Measurements from ENCODE around the gene OSBPL3. TPM values are rescaled to one million over a fixed set of nuclear protein-coding genes. Genes with fewer than 3 reads are reported as not detected.

OSBPL3 gene
- polyA plus RNA-seq, 3 donors = 2.6 to 9.2 (median 3.7) TPM

DNA sequence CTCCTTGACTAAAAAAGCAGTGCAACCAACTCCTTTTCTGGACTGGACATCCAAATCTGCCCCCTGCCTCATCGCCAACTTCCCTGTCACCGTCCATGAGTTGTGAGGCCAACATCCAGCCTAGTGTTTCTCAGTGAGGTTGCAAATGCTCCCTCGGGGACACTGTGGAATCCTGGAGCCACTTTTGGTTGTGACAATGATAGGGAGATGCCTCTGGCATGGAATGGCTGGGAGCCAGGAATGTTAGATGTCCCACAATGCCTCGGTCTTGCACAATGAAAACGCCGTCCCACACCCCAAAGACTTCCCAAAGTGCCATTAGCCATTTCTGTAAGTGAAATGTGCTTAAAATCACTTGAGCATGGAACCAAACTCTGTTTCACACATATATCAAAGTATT is 105.2 kb downstream of the OSBPL3 start:
- Mint-ChIP-seq H3K9me3 (no peaks in the 10 kb centered on the region), H3K4me3 (no peak overlapping the region), H3K27ac (no peak overlapping the region), H3K4me1 (peaks cover 14% of the 10 kb centered on the region), H3K27me3 (ENCODE audit: low read depth in 3 of 3) (peaks cover 0 to 4% (median 1%) of the 10 kb centered on the region in 3 donors), H3K36me3 (peaks cover 5 to 13% of the 10 kb centered on the region in 2 donors)
- Histone ChIP-seq H3K36me3 (replicated peaks in 1 of 2; ENCODE audit: control insufficient read depth in 1 of 2, insufficient read depth in 2 of 2, low read length in 2 of 2) (peaks cover 0 to 7% of the 10 kb centered on the region in 2 donors), H4K20me1 (ENCODE audit: insufficient read depth, low read length) (no peaks in the 10 kb centered on the region), H3K4me3 (replicated peaks in 1 of 3; ENCODE audit: low read depth in 2 of 3, low read length in 3 of 3) (no peak overlapping the region), H3K4me2 (replicated peaks; ENCODE audit: extremely low read depth, low read length, poor library complexity, severe bottlenecking) (no peak overlapping the region), H2AFZ (ENCODE audit: insufficient read depth, low read depth, low read length, poor library complexity, severe bottlenecking) (no peak overlapping the region), H3K9me3 (replicated peaks in 1 of 2; ENCODE audit: control insufficient read depth in 1 of 2, insufficient read depth in 1 of 2, low read length in 2 of 2) (no peaks in the 10 kb centered on the region), H3K27ac (ENCODE audit: low read depth in 1 of 2, low read length in 2 of 2) (no peak overlapping the region), H3K4me1 (ENCODE audit: control insufficient read depth in 1 of 2, insufficient read depth in 2 of 2, low read length in 2 of 2) (peaks cover 0 to 5% of the 10 kb centered on the region in 2 donors), H3K27me3 (ENCODE audit: control insufficient read depth in 2 of 2, insufficient read depth in 2 of 2, low read length in 2 of 2) (no peaks in the 10 kb centered on the region), H3K79me2 (ENCODE audit: insufficient read depth, low read length) (no peaks in the 10 kb centered on the region), H3K9ac (ENCODE audit: insufficient read depth, low read length, poor library complexity, severe bottlenecking) (no peak overlapping the region)
- 93% methylated on average over 3 of the region's 6 CpGs for WGBS (ENCODE audit: insufficient coverage)
- no peak for DNase-seq
- TF ChIP-seq, protein P1, sequence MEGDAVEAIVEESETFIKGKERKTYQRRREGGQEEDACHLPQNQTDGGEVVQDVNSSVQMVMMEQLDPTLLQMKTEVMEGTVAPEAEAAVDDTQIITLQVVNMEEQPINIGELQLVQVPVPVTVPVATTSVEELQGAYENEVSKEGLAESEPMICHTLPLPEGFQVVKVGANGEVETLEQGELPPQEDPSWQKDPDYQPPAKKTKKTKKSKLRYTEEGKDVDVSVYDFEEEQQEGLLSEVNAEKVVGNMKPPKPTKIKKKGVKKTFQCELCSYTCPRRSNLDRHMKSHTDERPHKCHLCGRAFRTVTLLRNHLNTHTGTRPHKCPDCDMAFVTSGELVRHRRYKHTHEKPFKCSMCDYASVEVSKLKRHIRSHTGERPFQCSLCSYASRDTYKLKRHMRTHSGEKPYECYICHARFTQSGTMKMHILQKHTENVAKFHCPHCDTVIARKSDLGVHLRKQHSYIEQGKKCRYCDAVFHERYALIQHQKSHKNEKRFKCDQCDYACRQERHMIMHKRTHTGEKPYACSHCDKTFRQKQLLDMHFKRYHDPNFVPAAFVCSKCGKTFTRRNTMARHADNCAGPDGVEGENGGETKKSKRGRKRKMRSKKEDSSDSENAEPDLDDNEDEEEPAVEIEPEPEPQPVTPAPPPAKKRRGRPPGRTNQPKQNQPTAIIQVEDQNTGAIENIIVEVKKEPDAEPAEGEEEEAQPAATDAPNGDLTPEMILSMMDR (IDR thresholded peaks at IDR 0.05) = no peak
- intact Hi-C loops (cut with micrococcal nuclease) = no loop called here

GRCh38 chr7:24873944-24874343 is 106.0 kb downstream of the OSBPL3 start:
- Histone ChIP-seq H3K36me3 (replicated peaks in 1 of 2; ENCODE audit: control insufficient read depth in 1 of 2, insufficient read depth in 2 of 2, low read length in 2 of 2) (peaks cover 0 to 7% of the 10 kb centered on the region in 2 donors), H3K9me3 (replicated peaks in 1 of 2; ENCODE audit: control insufficient read depth in 1 of 2, insufficient read depth in 1 of 2, low read length in 2 of 2) (no peaks in the 10 kb centered on the region), H3K9ac (ENCODE audit: insufficient read depth, low read length, poor library complexity, severe bottlenecking) (no peak overlapping the region), H3K4me1 (ENCODE audit: control insufficient read depth in 1 of 2, insufficient read depth in 2 of 2, low read length in 2 of 2) (peaks cover 0 to 5% of the 10 kb centered on the region in 2 donors), H2AFZ (ENCODE audit: insufficient read depth, low read depth, low read length, poor library complexity, severe bottlenecking) (no peak overlapping the region), H4K20me1 (ENCODE audit: insufficient read depth, low read length) (no peaks in the 10 kb centered on the region), H3K4me2 (replicated peaks; ENCODE audit: extremely low read depth, low read length, poor library complexity, severe bottlenecking) (no peak overlapping the region), H3K27me3 (ENCODE audit: control insufficient read depth in 2 of 2, insufficient read depth in 2 of 2, low read length in 2 of 2) (no peaks in the 10 kb centered on the region), H3K4me3 (replicated peaks in 1 of 3; ENCODE audit: low read depth in 2 of 3, low read length in 3 of 3) (no peak overlapping the region), H3K79me2 (ENCODE audit: insufficient read depth, low read length) (no peaks in the 10 kb centered on the region), H3K27ac (ENCODE audit: low read depth in 1 of 2, low read length in 2 of 2) (no peak overlapping the region)
- Mint-ChIP-seq H3K9me3 (no peaks in the 10 kb centered on the region), H3K27ac (no peak overlapping the region), H3K36me3 (peaks cover 9 to 16% of the 10 kb centered on the region in 2 donors), H3K4me3 (no peak overlapping the region), H3K27me3 (ENCODE audit: low read depth in 3 of 3) (peaks cover 0 to 4% (median 1%) of the 10 kb centered on the region in 3 donors), H3K4me1 (peaks cover 14% of the 10 kb centered on the region)
- DNase-seq = no peak
- no CpG with 5 or more reads among the region's 4 CpGs for WGBS (ENCODE audit: insufficient coverage)
- intact Hi-C loops (cut with micrococcal nuclease) = no loop called here
- TF ChIP-seq, protein P1 (IDR thresholded peaks at IDR 0.05) = no peak
